ENCODE data around the gene ANHX. TPM values are rescaled to one million over a fixed set of nuclear protein-coding genes. Genes with fewer than 3 reads are reported as not detected.

Gene ANHX
- total and polyA plus RNA-seq, 4 donors: not detected

GRCh38 chr12:133190176-133190575, 45.5 kb downstream of the ANHX start:
- no peaks in the 10 kb centered on the region for H3K4me1 ChIP-seq (ENCODE audit: control insufficient read depth in 1 of 2, insufficient read depth in 2 of 2, low read length in 2 of 2)
- H3K27me3 ChIP-seq (ENCODE audit: control insufficient read depth in 1 of 2, insufficient read depth in 2 of 2, low read length in 1 of 2): no peaks in the 10 kb centered on the region
- no peak overlapping the region for H3K27ac ChIP-seq (ENCODE audit: low read depth in 1 of 2, low read length in 2 of 2)
- no peak for ATAC-seq (ENCODE audit: low FRiP score)
- H3K36me3 ChIP-seq (ENCODE audit: control insufficient read depth in 1 of 2, insufficient read depth in 2 of 2, low read length in 1 of 2): peaks cover 42 to 46% of the 10 kb centered on the region in 2 donors
- no peak for DNase-seq
- 98 to 99% methylated on average over 2 of the region's 2 CpGs for WGBS, 2 donors
- peaks cover 42% of the 10 kb centered on the region for H3K9me3 ChIP-seq (ENCODE audit: control insufficient read depth, low read length)
- intact Hi-C loops (cut with DNase I): no loop called here
- no peak overlapping the region for H3K4me3 ChIP-seq (ENCODE audit: low read length in 2 of 2)

- no peak within 1 kb of the TSS for H3K27ac ChIP-seq (ENCODE audit: low read depth in 1 of 2, low read length in 2 of 2)
- no peaks in the 10 kb centered on the region for H3K27me3 ChIP-seq (ENCODE audit: control insufficient read depth in 1 of 2, insufficient read depth in 2 of 2, low read length in 1 of 2)
- ATAC-seq (ENCODE audit: low FRiP score) (peak; percentile 98), DNase-seq (peak; percentile 94 to 97)
- peaks cover 0 to 7% of the 10 kb centered on the region in 2 donors for H3K36me3 ChIP-seq (ENCODE audit: control insufficient read depth in 1 of 2, insufficient read depth in 2 of 2, low read length in 1 of 2)
- H3K4me1 ChIP-seq (ENCODE audit: control insufficient read depth in 1 of 2, insufficient read depth in 2 of 2, low read length in 2 of 2): no peaks in the 10 kb centered on the region
- WGBS, 2 donors: 1 to 2% methylated on average over 40 of the region's 40 CpGs
- H3K4me3 ChIP-seq (ENCODE audit: low read length in 2 of 2): peak within 1 kb of the TSS; percentile 11 to 95
- peaks cover 7% of the 10 kb centered on the region for H3K9me3 ChIP-seq (ENCODE audit: control insufficient read depth, low read length)
- intact Hi-C loops (cut with DNase I): loop anchor here in 1 of 2 donors (1.0 kb wide), 1 partner anchor 101 kb away; the partner anchor contains the start of gene ZNF140
Measured at GRCh38 chr12:133181238-133181959, 54.3 kb downstream of the ANHX start, which contains the start of gene ZNF268. TSS of gene ZNF268 (plus strand) at chr12:133181495. CDS start at chr12:133181998, 503 bp downstream.

- Histone ChIP-seq H3K27ac (ENCODE audit: low read depth in 1 of 2, low read length in 2 of 2) (no peak overlapping the region), H3K27me3 (ENCODE audit: control insufficient read depth in 1 of 2, insufficient read depth in 2 of 2, low read length in 1 of 2) (no peaks in the 10 kb centered on the region), H3K36me3 (ENCODE audit: control insufficient read depth in 1 of 2, insufficient read depth in 2 of 2, low read length in 1 of 2) (peaks cover 0 to 5% of the 10 kb centered on the region in 2 donors), H3K4me1 (ENCODE audit: control insufficient read depth in 1 of 2, insufficient read depth in 2 of 2, low read length in 2 of 2) (no peaks in the 10 kb centered on the region), H3K9me3 (ENCODE audit: control insufficient read depth, low read length) (peaks cover 7% of the 10 kb centered on the region), H3K4me3 (ENCODE audit: low read length in 2 of 2) (no peak overlapping the region)
- WGBS, 2 donors: 96 to 98% methylated on average over 8 of the region's 8 CpGs
- intact Hi-C loops (cut with DNase I): loop anchor here in 1 of 2 donors (1.0 kb wide), 1 partner anchor 100 kb away; the partner anchor contains the start of gene ZNF140
- ATAC-seq (ENCODE audit: low FRiP score): no peak
- DNase-seq: no peak
Measured at GRCh38 chr12:133180669-133181068, 55.0 kb downstream of the ANHX start.

GRCh38 chr12:133174901-133175300, 60.8 kb downstream of the ANHX start:
- Histone ChIP-seq H3K36me3 (ENCODE audit: control insufficient read depth in 1 of 2, insufficient read depth in 2 of 2, low read length in 1 of 2) (no peaks in the 10 kb centered on the region), H3K4me3 (ENCODE audit: low read length in 2 of 2) (no peak overlapping the region), H3K9me3 (ENCODE audit: control insufficient read depth, low read length) (peaks cover 7% of the 10 kb centered on the region), H3K27me3 (ENCODE audit: control insufficient read depth in 1 of 2, insufficient read depth in 2 of 2, low read length in 1 of 2) (no peaks in the 10 kb centered on the region), H3K27ac (ENCODE audit: low read depth in 1 of 2, low read length in 2 of 2) (no peak overlapping the region), H3K4me1 (ENCODE audit: control insufficient read depth in 1 of 2, insufficient read depth in 2 of 2, low read length in 2 of 2) (no peaks in the 10 kb centered on the region)
- intact Hi-C loops (cut with DNase I): no loop called here
- DNase-seq (no peak), ATAC-seq (ENCODE audit: low FRiP score) (no peak)
- WGBS, 2 donors: 78 to 79% methylated on average over 1 of the region's 1 CpG

GRCh38 chr12:133172491-133172890, 63.2 kb downstream of the ANHX start:
- no peak for ATAC-seq (ENCODE audit: low FRiP score)
- WGBS, 2 donors: 77% methylated on average over 1 of the region's 1 CpG
- Histone ChIP-seq H3K36me3 (ENCODE audit: control insufficient read depth in 1 of 2, insufficient read depth in 2 of 2, low read length in 1 of 2) (no peaks in the 10 kb centered on the region), H3K4me3 (ENCODE audit: low read length in 2 of 2) (no peak overlapping the region), H3K4me1 (ENCODE audit: control insufficient read depth in 1 of 2, insufficient read depth in 2 of 2, low read length in 2 of 2) (no peaks in the 10 kb centered on the region), H3K27ac (ENCODE audit: low read depth in 1 of 2, low read length in 2 of 2) (no peak overlapping the region), H3K9me3 (ENCODE audit: control insufficient read depth, low read length) (peaks cover 8% of the 10 kb centered on the region), H3K27me3 (ENCODE audit: control insufficient read depth in 1 of 2, insufficient read depth in 2 of 2, low read length in 1 of 2) (no peaks in the 10 kb centered on the region)
- intact Hi-C loops (cut with DNase I): no loop called here
- no peak for DNase-seq

Other genes starting within 250 kb of the ANHX start
- 10 to 100 TPM; 10.5 to 16.7 TPM for gene ZNF26, start 249.5 kb downstream of the ANHX start, total RNA-seq
- gene ZNF26, start 249.5 kb downstream of the ANHX start, polyA plus RNA-seq: 1 to 10 TPM in 1 of 2 donors, under 1 TPM in 1; 0.75 to 6.4 TPM
- gene ZNF84, start 198.4 kb downstream of the ANHX start, total RNA-seq: 10 to 100 TPM; 23.3 to 32.1 TPM
- 1 to 10 TPM; 9.1 to 9.5 TPM for gene ZNF84, start 198.4 kb downstream of the ANHX start, polyA plus RNA-seq
- 10 to 100 TPM; 13.2 to 18.0 TPM for gene ZNF140, start 155.0 kb downstream of the ANHX start, total RNA-seq
- 10 to 100 TPM in 1 of 2 donors, 1 to 10 TPM in 1; 9.8 to 15.3 TPM for gene ZNF140, start 155.0 kb downstream of the ANHX start, polyA plus RNA-seq
- 1 to 10 TPM; 3.5 to 4.9 TPM for gene ZNF891, start 105.6 kb downstream of the ANHX start, total RNA-seq
- gene ZNF891, start 105.6 kb downstream of the ANHX start, polyA plus RNA-seq: 1 to 10 TPM in 1 of 2 donors, under 1 TPM in 1; 0.50 to 1.2 TPM
- 10 to 100 TPM; 14.8 to 16.2 TPM for gene ZNF10, start 105.2 kb downstream of the ANHX start, total RNA-seq
- 10 to 100 TPM in 1 of 2 donors, 1 to 10 TPM in 1; 3.3 to 19.1 TPM for gene ZNF10, start 105.2 kb downstream of the ANHX start, polyA plus RNA-seq
- gene ZNF268, start 54.4 kb downstream of the ANHX start, total RNA-seq: 10 to 100 TPM; 15.7 to 18.9 TPM
- 1 to 10 TPM; 4.2 to 5.0 TPM for gene ZNF268, start 54.4 kb downstream of the ANHX start, polyA plus RNA-seq

Measured in aorta (tissue), 5 donors.